HepG2 (cell line): ENCODE data around the gene PRDM15. TPM values are rescaled to one million over a fixed set of nuclear protein-coding genes. Genes with fewer than 3 reads are reported as not detected.

Experiments
- AGO2 ChIP-seq: fragments of 200-400 bp; formaldehyde crosslinking; optimal IDR thresholded peaks from 2 replicates; pipeline ENCODE3; 2017; ENCODE audit warnings: mild to moderate bottlenecking, low read depth, low read length, moderate library complexity
- ARID5B ChIP-seq: IDR thresholded peaks from 2 replicates; pipeline ENCODE4 v1.4.0; 2020; ENCODE audit warnings: mild to moderate bottlenecking, missing genetic modification reagents
- GPBP1L1 ChIP-seq: sonication (generic); formaldehyde crosslinking; IDR thresholded peaks from 2 replicates; pipeline ENCODE4 v1.5.0; 2020; ENCODE audit warnings: mild to moderate bottlenecking, missing genetic modification reagents
- KAT8 ChIP-seq: IDR thresholded peaks from 2 replicates; pipeline ENCODE4 v1.6.1; 2016; ENCODE audit warnings: missing genetic modification reagents, missing compliant biosample characterization
- MBD4 ChIP-seq: IDR thresholded peaks from 2 replicates; pipeline ENCODE4 v1.6.1; 2012; ENCODE audit warnings: low read length, inconsistent platforms, borderline replicate concordance
- PCBP1 ChIP-seq: fragments of 200-400 bp; formaldehyde crosslinking; IDR thresholded peaks from 2 replicates; pipeline ENCODE4 v1.6.1; 2017; ENCODE audit warnings: mild to moderate bottlenecking, low read depth, low read length, borderline replicate concordance
- SIX1 ChIP-seq: sonication (generic); formaldehyde crosslinking; IDR thresholded peaks from 2 replicates; pipeline ENCODE4 v1.4.0; 2020; ENCODE audit warnings: missing genetic modification reagents, borderline replicate concordance
- TBX2 ChIP-seq: sonication (generic); formaldehyde crosslinking; IDR thresholded peaks from 2 replicates; pipeline ENCODE4 v1.5.0; 2020; ENCODE audit warnings: missing genetic modification reagents, mild to moderate bottlenecking, borderline replicate concordance
- THRA ChIP-seq: sonication (generic); formaldehyde crosslinking; IDR thresholded peaks from 2 replicates; pipeline ENCODE4 v1.4.0; 2020; ENCODE audit warnings: missing genetic modification reagents, borderline replicate concordance
- ZBTB33 ChIP-seq: sonication (generic); formaldehyde crosslinking; IDR thresholded peaks from 2 replicates; pipeline ENCODE4 v1.4.0; 2020; ENCODE audit warnings: missing genetic modification reagents
- ZNF101 ChIP-seq: sonication (generic); formaldehyde crosslinking; IDR thresholded peaks from 2 replicates; pipeline ENCODE4 v1.4.0; 2020; ENCODE audit warnings: mild to moderate bottlenecking, low read depth, missing genetic modification reagents, borderline replicate concordance
- ZNF800 ChIP-seq: sonication (generic); formaldehyde crosslinking; IDR thresholded peaks from 2 replicates; pipeline ENCODE4 v1.4.0; 2020; ENCODE audit warnings: missing genetic modification reagents
- polyA plus RNA-seq, 8 experiments: library from polyadenylated mRNA; depleted of rRNA in 3 of 8; stranded (reverse) in 7 of 8; unstranded in 1 of 8; fragments of >200 nt; fragmentation: Illumina TruSeq in 4 of 8; extraction: Trizol in 4 of 8; gene quantifications; 2 replicates each; pipeline versions ENCODE4 v1.2.1 to v1.2.3, GENCODE V29; 2011 to 2016; ENCODE audit warnings: low read depth in 4 of 8, missing spikeins in 1 of 8, mixed read lengths in 1 of 8; ENCODE audit not compliant: insufficient read depth in 1 of 8
- total RNA-seq, 5 experiments: library from RNA; depleted of rRNA; stranded (reverse); fragments of >200 nt; fragmentation: Illumina TruSeq; extraction: Trizol; gene quantifications; 2 replicates each; pipeline ENCODE4 v1.2.3, GENCODE V29; 2016; ENCODE audit warnings: low read depth in 1 of 5
- TF ChIP-seq, protein P1 (sequence below): sonication (generic); formaldehyde crosslinking; IDR thresholded peaks from 2 replicates; pipeline ENCODE4 v1.5.1; 2020; ENCODE audit warnings: missing genetic modification reagents, mild to moderate bottlenecking, borderline replicate concordance

PRDM15 gene
- total and polyA plus RNA-seq, 2 of the 13 experiments (the other 11 are each of a cell fraction or from before 2014, with no cell fraction given): 4.0 to 6.9 TPM

GRCh38 chr21:41765973-41766882 lies 112.9 kb downstream of the PRDM15 start (continued):
- no peak for TF ChIP-seq THRA
- TF ChIP-seq ARID5B: no peak
- TF ChIP-seq, protein P1, sequence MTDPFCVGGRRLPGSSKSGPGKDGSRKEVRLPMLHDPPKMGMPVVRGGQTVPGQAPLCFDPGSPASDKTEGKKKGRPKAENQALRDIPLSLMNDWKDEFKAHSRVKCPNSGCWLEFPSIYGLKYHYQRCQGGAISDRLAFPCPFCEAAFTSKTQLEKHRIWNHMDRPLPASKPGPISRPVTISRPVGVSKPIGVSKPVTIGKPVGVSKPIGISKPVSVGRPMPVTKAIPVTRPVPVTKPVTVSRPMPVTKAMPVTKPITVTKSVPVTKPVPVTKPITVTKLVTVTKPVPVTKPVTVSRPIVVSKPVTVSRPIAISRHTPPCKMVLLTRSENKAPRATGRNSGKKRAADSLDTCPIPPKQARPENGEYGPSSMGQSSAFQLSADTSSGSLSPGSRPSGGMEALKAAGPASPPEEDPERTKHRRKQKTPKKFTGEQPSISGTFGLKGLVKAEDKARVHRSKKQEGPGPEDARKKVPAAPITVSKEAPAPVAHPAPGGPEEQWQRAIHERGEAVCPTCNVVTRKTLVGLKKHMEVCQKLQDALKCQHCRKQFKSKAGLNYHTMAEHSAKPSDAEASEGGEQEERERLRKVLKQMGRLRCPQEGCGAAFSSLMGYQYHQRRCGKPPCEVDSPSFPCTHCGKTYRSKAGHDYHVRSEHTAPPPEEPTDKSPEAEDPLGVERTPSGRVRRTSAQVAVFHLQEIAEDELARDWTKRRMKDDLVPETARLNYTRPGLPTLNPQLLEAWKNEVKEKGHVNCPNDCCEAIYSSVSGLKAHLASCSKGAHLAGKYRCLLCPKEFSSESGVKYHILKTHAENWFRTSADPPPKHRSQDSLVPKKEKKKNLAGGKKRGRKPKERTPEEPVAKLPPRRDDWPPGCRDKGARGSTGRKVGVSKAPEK (CRISPR knock-in tag): no peak
- peak; percentile 53 for TF ChIP-seq ZNF800 (CRISPR knock-in tag)
- TF ChIP-seq MBD4: no peak
- peak; percentile 70 for TF ChIP-seq AGO2
- no peak for TF ChIP-seq TBX2
- no peak for TF ChIP-seq KAT8 (CRISPR knock-in tag)
- no peak for TF ChIP-seq PCBP1
- no peak for TF ChIP-seq GPBP1L1 (CRISPR knock-in tag)
- TF ChIP-seq SIX1 (CRISPR knock-in tag): no peak
- no peak for TF ChIP-seq ZNF101 (CRISPR knock-in tag)
- no peak for TF ChIP-seq ZBTB33 (CRISPR knock-in tag)
